Effector memory CD4-positive, alpha-beta T cell (primary cell): ENCODE results near the gene PCDHGA1.
"Not testable (repeated sequence)": the region's sequence is repeated elsewhere in the genome, so short reads cannot be mapped to it uniquely, and the experiment has no call there.

ENCODE experiments used
- DNase-seq, 3 donors: peaks; one replicate each; pipeline ENCODE4 v3.0.0-alpha.2; 2020
- H3K27ac ChIP-seq: 2 replicates; pipeline ENCODE4 v1.7.0; 2013; ENCODE audit warnings: mild to moderate bottlenecking, low read length, moderate library complexity; ENCODE audit not compliant: insufficient read depth, poor library complexity, severe bottlenecking
- H3K27me3 ChIP-seq: replicated peaks from 2 replicates; pipeline ENCODE4 v1.7.0; 2013; ENCODE audit warnings: mild to moderate bottlenecking, low read length; ENCODE audit not compliant: insufficient read depth, control insufficient read depth, poor library complexity, severe bottlenecking
- H3K36me3 ChIP-seq: 2 replicates; pipeline ENCODE4 v1.7.0; 2013; ENCODE audit warnings: mild to moderate bottlenecking, low read length, moderate library complexity; ENCODE audit not compliant: control insufficient read depth, insufficient read depth
- H3K4me1 ChIP-seq: 2 replicates; pipeline ENCODE4 v1.7.0; 2013; ENCODE audit warnings: low read length, mild to moderate bottlenecking; ENCODE audit not compliant: control insufficient read depth, insufficient read depth, poor library complexity, severe bottlenecking
- H3K4me3 ChIP-seq: 2 replicates; pipeline ENCODE4 v1.7.0; 2013; ENCODE audit warnings: low read length, low read depth, mild to moderate bottlenecking; ENCODE audit not compliant: insufficient read depth, poor library complexity, severe bottlenecking
- H3K9me3 ChIP-seq: 2 replicates; pipeline ENCODE4 v1.7.0; 2013; ENCODE audit warnings: mild to moderate bottlenecking, low read length, moderate library complexity; ENCODE audit not compliant: control insufficient read depth

Gene PCDHGA1

GRCh38 chr5:141422742-141423291 is 92.5 kb downstream of the PCDHGA1 start:
- Histone ChIP-seq H3K4me3 (no peak overlapping the region), H3K27ac (no peak overlapping the region), H3K9me3 (peaks cover 14% of the 10 kb centered on the region), H3K27me3 (peaks cover 49% of the 10 kb centered on the region), H3K36me3 (no peaks in the 10 kb centered on the region), H3K4me1 (no peaks in the 10 kb centered on the region)
- DNase-seq, result no peak

DNA sequence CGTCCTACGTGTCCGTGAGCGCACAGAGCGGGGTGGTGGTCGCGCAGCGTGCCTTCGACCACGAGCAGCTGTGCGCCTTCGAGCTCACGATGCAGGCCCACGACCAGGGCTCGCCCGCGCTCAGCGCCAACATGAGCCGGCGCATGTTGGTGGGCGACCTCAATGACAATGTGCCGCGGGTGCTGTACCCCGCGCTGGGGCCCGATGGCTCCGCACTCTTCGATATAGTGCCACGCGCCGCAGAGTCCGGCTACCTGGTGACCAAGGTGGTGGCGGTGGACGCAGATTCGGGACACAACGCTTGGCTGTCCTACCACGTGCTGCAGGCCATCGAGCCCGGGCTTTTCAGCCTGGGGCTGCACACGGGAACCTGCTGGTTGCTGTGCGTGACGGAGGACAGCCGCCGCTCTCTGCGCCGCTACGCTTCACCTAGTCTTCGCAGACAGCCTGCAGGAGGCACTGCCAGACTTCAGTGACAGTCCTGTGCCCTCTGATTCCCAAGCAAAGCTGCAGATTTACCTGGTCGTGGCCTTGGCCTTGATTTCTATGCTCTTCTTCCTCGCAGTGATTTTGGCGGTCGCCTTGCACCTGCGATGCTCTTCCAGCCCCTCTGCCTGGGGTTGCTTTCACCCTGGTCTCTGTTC is 97.6 kb downstream of the PCDHGA1 start:
- H3K4me3 ChIP-seq, result no peak overlapping the region
- H3K4me1 ChIP-seq, result no peaks in the 10 kb centered on the region
- H3K27me3 ChIP-seq, result peaks cover 25% of the 10 kb centered on the region
- H3K9me3 ChIP-seq, result peaks cover 11% of the 10 kb centered on the region
- no peak for DNase-seq
- H3K36me3 ChIP-seq, result no peaks in the 10 kb centered on the region
- H3K27ac ChIP-seq, result no peak overlapping the region

- H3K27me3 ChIP-seq, result peaks cover 18% of the 10 kb centered on the region
- no peaks in the 10 kb centered on the region for H3K4me1 ChIP-seq
- H3K9me3 ChIP-seq, result peaks cover 11% of the 10 kb centered on the region
- DNase-seq, result no peak
- H3K27ac ChIP-seq, result no peak within 1 kb of the TSS
- no peak within 1 kb of the TSS for H3K4me3 ChIP-seq
- H3K36me3 ChIP-seq, result no peaks in the 10 kb centered on the region
Measured at GRCh38 chr5:141430332-141431113, 100.2 kb downstream of the PCDHGA1 start, which contains the start of gene PCDHGA12. TSS of gene PCDHGA12 (plus strand) at chr5:141430507. CDS start at chr5:141430760, 253 bp downstream.

GRCh38 chr5:141431286-141431685 is 101.0 kb downstream of the PCDHGA1 start:
- no peaks in the 10 kb centered on the region for H3K4me1 ChIP-seq

DNA sequence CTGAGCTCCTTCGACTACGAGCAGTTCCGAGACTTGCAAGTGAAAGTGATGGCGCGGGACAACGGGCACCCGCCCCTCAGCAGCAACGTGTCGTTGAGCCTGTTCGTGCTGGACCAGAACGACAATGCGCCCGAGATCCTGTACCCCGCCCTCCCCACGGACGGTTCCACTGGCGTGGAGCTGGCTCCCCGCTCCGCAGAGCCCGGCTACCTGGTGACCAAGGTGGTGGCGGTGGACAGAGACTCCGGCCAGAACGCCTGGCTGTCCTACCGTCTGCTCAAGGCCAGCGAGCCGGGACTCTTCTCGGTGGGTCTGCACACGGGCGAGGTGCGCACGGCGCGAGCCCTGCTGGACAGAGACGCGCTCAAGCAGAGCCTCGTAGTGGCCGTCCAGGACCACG is 102.0 kb downstream of the PCDHGA1 start:
- H3K27ac ChIP-seq, DNase-seq, H3K4me3 ChIP-seq, H3K36me3 ChIP-seq, H3K4me1 ChIP-seq: not testable (repeated sequence)
- H3K27me3 ChIP-seq, result peaks cover 18% of the 10 kb centered on the region
- H3K9me3 ChIP-seq, result peaks cover 11% of the 10 kb centered on the region

More at GRCh38 chr5:141431286-141431685, 101.0 kb downstream of the PCDHGA1 start:
- peaks cover 11% of the 10 kb centered on the region for H3K9me3 ChIP-seq
- no peak overlapping the region for H3K27ac ChIP-seq
- H3K36me3 ChIP-seq, result no peaks in the 10 kb centered on the region
- DNase-seq, result no peak
- H3K4me3 ChIP-seq, result no peak overlapping the region
- H3K27me3 ChIP-seq, result peaks cover 18% of the 10 kb centered on the region

DNA sequence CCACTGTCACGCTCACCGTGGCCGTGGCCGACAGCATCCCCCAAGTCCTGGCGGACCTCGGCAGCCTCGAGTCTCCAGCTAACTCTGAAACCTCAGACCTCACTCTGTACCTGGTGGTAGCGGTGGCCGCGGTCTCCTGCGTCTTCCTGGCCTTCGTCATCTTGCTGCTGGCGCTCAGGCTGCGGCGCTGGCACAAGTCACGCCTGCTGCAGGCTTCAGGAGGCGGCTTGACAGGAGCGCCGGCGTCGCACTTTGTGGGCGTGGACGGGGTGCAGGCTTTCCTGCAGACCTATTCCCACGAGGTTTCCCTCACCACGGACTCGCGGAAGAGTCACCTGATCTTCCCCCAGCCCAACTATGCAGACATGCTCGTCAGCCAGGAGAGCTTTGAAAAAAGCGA is 102.4 kb downstream of the PCDHGA1 start:
- not testable (repeated sequence) for H3K4me1 ChIP-seq, H3K36me3 ChIP-seq, H3K4me3 ChIP-seq, DNase-seq, H3K27ac ChIP-seq
- peaks cover 11% of the 10 kb centered on the region for H3K9me3 ChIP-seq
- H3K27me3 ChIP-seq, result peaks cover 18% of the 10 kb centered on the region

DNA sequence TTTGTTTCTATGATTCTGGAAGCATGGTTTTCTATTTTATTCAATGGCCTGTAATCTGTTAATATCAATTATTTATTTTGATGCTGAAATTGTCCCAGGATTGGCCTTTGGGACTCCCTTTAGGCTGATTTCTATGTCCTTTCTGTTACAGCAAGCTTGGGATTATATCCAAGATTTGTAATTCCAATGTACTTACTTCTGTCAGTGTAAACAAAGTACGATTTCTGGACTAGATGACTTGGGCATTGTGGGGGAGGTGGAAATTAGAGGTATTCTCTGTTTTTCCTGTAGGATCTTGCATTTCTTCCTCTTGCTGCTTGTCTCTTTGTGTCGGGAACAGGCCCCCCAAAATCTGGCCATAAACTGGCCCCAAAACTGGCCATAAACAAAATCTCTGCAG is 103.7 kb downstream of the PCDHGA1 start:
- no peak overlapping the region for H3K27ac ChIP-seq
- H3K9me3 ChIP-seq, result peaks cover 11% of the 10 kb centered on the region
- H3K4me1 ChIP-seq, result no peaks in the 10 kb centered on the region
- H3K4me3 ChIP-seq, result no peak overlapping the region
- H3K27me3 ChIP-seq, result peaks cover 18% of the 10 kb centered on the region
- no peak for DNase-seq
- no peaks in the 10 kb centered on the region for H3K36me3 ChIP-seq

DNA sequence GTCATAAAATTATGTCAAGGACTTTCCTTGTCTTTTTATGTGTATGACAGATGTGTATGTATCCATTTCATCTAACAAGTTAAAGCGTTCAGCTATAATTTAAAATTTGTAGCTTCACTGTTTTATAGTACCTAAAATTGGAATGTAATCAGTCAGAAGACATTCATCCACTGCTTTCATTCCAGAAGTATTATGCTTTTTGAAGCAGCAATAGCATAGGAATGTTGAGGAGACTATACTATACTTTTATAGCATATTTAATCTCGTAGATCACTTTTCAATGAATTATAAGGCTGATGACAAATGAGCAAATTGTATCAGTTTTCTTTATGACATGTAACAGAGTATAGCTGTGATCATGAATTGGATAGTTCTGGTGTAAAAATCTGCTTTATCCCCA is 106.9 kb downstream of the PCDHGA1 start:
- no peak for DNase-seq
- no peak overlapping the region for H3K4me3 ChIP-seq
- H3K36me3 ChIP-seq, result no peaks in the 10 kb centered on the region
- H3K27ac ChIP-seq, result no peak overlapping the region
- peaks cover under 1% of the 10 kb centered on the region for H3K9me3 ChIP-seq
- H3K4me1 ChIP-seq, result no peaks in the 10 kb centered on the region
- H3K27me3 ChIP-seq, result peaks cover under 1% of the 10 kb centered on the region

- H3K9me3 ChIP-seq, result no peaks in the 10 kb centered on the region
- H3K27ac ChIP-seq, result no peak overlapping the region
- H3K4me1 ChIP-seq, result no peaks in the 10 kb centered on the region
- no peak overlapping the region for H3K4me3 ChIP-seq
- H3K27me3 ChIP-seq, result no peaks in the 10 kb centered on the region
- no peak for DNase-seq
- H3K36me3 ChIP-seq, result no peaks in the 10 kb centered on the region
Measured at GRCh38 chr5:141439411-141440141, 109.3 kb downstream of the PCDHGA1 start.
